Activated CD8-positive, alpha-beta memory T cell treated with anti-CD3 and anti-CD28 coated beads, Interleukin-2, amount 50 U/mL, for 24 hours (primary cell): ENCODE results near the gene OSGIN1.

Experiments
- DNase-seq: peaks from one replicate; pipeline ENCODE4 v3.0.0-alpha.2; 2020; ENCODE audit errors: extremely low read depth

The OSGIN1 gene

GRCh38 chr16:83957296-83957855 is 4.3 kb downstream of the OSGIN1 start:
- DNase-seq, result no peak

DNA sequence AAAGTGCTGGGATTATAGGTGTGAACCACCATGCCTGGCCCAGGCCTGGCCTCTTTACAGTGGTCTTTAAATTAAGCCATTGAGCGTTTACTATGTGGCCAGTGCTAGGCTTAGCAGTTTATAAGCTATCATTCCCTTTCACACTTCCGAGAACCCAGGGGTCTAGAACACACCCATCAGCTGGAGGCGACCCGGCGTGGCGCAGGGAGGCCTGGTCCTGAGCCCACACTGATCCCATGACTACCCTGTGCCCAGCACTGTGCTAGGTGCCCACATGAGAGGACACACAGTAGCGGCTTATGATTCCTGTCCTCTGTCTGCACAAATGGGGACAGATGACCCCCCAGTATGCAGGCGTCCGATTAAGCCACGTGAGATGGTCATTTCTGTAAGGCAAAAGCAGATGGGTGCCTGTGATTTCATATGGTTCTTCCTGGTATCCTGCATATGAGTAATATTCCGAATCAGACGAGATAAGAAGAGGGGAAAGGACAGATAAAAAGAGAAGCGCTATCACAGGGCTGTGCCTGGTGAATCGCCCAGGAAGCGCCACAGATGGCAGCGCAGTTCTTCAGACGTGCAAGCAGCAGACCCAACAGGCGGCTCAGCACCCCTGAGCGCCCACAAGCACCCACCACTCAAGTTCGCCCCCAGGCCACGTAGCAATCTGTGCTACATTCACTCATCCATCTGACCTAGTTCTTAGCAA is 5.3 kb downstream of the OSGIN1 start:
- DNase-seq, result no peak

- DNase-seq, result no peak
Measured at GRCh38 chr16:83958846-83959565, 6.0 kb downstream of the OSGIN1 start.

- no peak for DNase-seq
Measured at GRCh38 chr16:83959656-83960434, 6.8 kb downstream of the OSGIN1 start.

- DNase-seq, result no peak
Measured at GRCh38 chr16:83960521-83961249, 7.6 kb downstream of the OSGIN1 start.

DNA sequence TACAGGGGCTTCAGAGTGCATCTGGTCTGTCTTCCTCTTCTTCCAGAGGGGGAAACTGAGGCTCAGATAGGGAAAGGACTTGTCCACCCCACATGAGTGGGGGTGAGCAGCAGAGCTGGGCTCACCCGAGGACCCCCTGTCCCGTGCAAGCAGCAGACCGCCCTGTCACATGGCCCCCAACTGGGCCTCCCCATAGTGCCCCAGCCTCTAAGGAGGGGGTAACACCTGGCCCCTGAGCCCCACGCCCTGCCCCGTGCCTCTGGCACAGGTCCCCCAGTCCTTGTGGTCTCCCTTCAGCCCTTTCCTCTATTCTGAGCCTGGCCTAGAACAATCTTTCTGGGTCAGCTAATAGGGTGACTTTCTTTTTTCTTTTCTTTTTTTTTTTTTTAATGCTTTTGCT is 8.6 kb downstream of the OSGIN1 start:
- no peak for DNase-seq

DNA sequence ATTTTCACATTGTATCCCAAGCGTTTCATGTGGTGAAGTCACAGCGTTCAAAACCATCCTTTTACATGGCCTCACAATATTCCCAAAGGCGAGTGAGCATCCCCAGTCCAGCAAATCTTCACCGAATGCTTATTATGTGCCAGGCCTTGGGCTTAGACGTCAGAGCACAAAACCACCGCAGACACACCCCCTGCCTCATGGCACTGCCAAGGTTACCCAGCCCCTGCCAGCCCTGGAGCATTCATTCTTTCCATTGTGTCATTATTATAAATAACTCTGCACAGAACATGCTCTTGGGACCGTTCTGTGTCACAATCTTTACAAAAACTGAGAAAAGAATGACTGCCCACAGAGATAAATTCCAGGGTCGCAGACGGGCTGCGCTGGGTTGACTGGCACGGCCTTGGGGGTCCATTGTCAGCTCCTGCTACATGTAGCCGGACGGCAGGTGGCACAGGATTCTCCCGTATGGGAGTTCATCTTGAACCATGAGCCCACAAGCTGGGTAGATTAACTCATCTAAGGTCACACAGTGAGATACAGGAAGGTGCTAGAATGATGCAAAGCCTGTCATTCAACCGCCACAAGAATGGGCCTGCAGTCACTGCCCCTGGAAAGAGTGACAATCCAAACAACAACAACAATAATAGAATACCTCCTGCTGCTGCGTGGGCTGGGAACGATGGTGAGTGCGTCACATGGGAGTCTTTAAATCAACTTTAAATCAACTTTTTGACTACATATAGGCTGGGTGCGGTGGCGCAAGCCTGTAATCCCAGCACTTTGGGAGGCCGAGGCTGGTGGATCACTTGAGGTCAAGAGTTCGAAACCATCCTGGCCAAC is 10.5 kb downstream of the OSGIN1 start:
- DNase-seq, result no peak

DNA sequence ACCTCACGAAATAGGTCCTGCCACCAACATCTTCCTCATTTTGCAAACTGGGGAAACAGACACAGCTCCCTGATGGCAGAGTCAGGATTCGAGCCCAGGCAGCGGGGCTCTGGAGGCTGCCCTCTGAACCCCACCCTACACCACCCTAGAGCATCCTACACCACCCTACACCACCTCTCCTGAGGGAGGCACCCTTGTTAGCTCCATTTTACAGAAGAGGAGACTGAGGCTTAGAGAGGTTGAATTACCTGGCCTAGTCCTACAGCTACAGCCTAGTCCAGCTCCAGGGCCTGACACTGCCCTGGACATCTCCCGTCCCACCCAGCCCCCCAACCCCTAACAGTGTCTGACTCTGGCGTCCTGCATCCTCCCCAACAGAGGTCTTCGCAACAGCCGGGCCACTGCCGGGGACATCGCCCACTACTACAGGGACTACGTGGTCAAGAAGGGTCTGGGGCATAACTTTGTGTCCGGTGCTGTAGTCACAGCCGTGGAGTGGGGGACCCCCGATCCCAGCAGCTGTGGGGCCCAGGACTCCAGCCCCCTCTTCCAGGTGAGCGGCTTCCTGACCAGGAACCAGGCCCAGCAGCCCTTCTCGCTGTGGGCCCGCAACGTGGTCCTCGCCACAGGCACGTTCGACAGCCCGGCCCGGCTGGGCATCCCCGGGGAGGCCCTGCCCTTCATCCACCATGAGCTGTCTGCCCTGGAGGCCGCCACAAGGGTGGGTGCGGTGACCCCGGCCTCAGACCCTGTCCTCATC is 11.8 kb downstream of the OSGIN1 start:
- DNase-seq, result no peak

GRCh38 chr16:83965444-83966152 is 12.6 kb downstream of the OSGIN1 start:
- no peak for DNase-seq

DNA sequence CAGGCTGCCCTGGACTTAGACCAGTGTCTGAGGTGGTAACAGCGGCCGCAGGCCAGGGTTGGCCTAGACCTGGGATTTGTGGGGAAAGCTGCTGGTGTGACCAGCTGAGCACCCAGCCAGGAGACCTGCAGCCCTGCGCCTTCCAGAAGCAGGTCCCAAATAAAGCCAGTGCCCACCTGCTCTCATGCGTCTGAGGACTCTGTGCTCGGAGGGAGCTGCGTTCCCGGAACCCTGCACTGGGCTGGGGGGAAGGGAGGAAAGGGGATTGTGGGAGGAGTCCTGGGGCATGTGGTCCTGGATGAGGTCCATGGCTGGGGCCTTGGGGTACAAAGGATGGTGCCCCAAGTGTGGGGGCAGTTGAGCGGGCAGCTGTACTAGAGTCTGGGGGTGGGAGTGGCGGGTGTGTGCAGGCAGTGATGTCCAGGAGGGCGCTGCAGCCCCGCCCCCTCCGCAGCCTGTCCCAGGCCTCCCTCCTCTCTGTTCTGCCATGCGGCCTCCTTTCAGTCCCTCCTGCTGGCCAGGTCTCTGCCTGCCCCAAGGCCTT is 13.2 kb downstream of the OSGIN1 start:
- no peak for DNase-seq

DNA sequence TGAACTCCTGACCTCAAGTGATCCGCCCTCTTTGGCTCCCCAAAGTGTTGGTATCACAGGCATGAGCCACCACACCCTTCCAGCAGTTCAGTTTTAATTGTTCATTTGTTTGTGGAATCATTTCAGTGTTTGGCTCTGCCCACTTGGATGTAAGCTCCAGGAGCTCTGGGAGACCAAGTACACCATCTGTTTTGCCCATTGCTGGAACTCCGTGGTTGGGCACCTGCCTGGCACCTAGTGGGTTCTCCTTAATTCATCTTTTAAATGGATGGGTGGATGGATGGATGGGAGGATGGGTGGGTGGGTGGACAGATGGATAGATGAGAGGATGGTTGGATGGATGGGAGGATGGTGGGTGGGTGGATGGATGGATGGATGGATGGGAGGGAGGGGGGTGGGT is 14.1 kb downstream of the OSGIN1 start:
- DNase-seq, result no peak

GRCh38 chr16:83967838-83968305 is 14.8 kb downstream of the OSGIN1 start, which contains the start of gene NECAB2:
Gene NECAB2, plus strand, starts transcription at chr16:83968244. Its CDS starts 405 bp downstream, at chr16:83968649.
- DNase-seq, result no peak

GRCh38 chr16:83968306-83968851 is 15.3 kb downstream of the OSGIN1 start:
- no peak for DNase-seq

DNA sequence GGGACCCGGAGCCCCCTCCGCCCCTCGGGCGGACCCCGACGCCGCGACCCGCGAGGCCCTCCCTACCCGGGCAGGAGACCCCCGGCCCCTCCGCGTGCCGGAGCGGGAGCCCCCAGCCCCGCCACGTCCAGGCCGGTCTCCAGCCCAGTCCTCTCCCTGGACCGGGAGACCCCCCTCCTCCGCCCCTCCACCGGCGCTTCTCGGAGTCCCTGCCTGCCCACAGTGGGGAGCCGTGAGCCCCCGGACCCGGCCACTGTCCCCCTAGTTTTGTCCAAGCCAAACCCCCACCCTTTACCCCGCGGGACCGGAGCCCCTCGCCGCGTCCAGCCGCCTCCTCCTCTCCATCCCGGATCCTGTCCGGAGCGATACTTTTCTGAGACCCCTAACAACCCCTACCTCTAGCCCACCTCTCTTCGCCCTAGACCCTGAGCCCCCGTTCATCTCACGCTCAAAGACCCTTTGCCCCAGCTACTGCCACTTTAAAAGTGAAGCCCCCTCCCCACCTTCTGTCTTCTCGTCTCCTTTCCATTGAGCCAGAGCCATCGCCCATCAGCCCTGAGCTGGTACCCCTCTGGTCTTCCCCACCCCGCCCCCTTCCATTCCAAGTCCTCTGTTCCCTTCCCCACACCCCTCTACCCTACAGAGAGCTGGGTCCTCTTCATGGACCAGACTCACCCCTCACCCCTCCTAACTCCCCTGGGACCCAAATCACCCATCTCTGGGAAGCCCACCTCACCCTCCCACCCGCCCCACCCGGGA is 16.0 kb downstream of the OSGIN1 start:
- no peak for DNase-seq

DNA sequence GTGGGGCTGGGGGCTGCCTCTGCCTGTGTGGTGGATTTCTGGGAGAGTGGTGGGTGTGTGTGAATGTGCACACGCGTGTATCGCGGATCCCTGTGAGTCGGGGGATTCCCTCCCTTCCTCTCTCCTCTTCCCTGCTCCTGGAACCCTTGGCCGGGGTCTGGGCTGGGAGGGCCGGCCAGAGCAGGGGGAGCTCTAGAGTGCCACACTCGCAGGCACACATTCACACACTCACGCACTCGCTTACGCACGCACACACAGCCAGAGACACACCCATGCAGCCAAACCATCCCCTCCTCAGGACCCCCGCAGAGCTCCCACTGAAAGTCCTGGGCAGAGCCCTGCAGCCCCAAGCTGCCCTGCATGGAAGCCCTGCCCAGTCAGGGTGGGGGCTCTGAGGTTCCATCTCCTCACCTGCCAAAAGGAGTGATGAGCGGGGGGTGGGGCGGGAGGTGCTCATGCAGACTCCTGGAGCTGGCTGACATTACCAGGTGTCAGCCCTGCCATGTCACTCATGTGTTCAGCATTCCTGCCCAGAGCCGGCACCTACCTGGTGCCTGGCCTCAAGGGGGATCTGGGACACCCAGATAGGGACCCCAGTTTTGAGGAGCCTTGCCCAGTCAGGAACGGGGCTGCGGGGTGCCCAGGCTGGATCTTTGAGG is 16.9 kb downstream of the OSGIN1 start:
- DNase-seq, result no peak

GRCh38 chr16:83970430-83970815 is 17.4 kb downstream of the OSGIN1 start:
- no peak for DNase-seq
